Astrocyte of the hippocampus (primary cell): ENCODE measurements around the gene HSD17B3.
"Not testable (repeated sequence)": the region's sequence is repeated elsewhere in the genome, so short reads cannot be mapped to it uniquely, and the experiment has no call there.

ENCODE experiments used
- DNase-seq: peaks from one replicate; pipeline ENCODE4 v3.0.0; 2011; ENCODE audit warnings: low read depth, low spot score

HSD17B3 gene

DNA sequence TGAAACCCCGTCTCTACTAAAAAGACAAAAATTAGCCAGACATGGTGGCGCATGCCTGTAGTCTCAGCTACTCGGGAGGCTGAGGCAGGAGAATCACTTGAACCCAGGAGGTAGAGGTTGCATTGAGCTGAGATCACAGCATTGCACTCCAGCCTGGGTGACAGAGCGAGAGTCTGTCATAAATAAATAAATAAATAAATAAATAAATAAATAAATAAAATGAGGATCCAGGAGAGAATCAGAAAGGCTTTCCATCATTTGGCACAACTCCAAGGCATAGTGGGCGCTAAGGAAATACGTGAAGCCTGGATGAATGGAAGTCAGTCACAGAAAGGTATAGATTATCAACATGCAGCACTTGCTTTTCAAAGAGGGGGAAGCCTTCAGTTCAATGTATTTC lies 65.6 kb downstream of the HSD17B3 start:
- not testable (repeated sequence) for DNase-seq

DNA sequence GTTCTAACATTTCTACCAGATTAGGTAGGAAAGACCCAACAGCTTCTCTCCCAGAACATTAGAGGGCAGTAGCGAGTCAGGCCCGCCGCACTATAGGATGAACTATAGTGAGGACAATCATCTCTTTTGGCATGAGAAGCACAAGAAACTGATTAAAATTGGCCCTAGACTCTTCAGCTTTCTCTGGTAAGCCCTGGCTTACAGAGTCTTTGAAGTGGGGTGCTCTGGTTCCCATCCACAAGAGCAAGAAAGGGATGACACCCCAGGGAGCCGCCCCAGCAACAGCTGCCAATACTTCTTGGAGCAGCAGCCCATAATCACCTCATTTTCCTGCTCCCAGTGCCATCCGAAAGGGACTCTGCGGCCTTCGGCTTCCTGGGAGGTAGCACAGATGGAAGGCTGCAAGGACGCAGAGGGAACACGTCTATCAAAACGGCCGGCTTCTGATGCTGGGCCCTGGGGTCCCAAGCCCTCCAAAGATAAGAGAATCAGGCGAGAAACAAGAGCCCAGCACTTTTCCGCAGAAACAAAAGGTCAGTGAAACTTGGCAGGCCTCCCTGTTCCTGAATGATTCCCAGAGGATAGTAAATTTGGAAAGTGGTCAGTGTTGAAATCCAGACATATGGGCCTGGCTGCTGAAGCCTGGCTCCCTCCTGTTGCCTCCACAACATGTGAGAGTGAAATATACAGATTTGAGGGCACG lies 69.3 kb downstream of the HSD17B3 start:
- peak; percentile 59 for DNase-seq

DNA sequence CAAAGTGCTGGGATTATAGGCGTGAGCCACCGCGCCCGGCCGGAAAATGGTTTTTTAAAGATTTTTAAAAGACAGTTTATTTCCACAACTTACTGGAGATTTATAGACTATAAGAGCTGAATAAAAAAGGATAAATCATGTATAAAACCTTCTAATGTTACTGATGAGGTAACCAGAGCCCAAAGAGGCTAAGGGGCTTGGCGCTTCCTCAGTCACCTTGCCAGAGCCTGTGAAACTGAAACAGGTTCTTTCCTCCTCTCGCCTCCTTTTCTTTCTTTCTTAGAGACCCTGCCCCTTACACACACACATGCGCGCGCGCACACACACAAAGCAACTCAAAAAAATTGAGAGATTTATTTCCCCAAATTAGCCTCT lies 69.8 kb downstream of the HSD17B3 start:
- no peak for DNase-seq

DNA sequence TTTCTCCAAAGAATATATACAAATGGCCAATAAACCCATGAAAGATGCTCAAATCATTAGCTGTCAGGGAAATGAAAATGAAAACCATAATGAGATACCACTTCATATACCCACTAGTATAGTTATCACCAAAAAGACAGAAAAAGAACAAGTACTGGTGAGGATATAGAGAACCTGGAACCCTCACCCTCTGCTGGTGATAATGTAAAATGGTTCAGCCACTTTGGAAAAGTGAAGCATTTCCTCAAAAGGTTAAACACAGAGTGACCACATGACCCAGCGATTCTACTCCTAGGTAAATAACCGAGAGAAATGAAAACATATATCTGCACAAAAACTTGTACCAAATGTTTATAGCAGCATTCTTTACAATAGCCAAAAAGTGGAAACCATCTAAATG lies 72.0 kb downstream of the HSD17B3 start:
- no peak for DNase-seq

DNA sequence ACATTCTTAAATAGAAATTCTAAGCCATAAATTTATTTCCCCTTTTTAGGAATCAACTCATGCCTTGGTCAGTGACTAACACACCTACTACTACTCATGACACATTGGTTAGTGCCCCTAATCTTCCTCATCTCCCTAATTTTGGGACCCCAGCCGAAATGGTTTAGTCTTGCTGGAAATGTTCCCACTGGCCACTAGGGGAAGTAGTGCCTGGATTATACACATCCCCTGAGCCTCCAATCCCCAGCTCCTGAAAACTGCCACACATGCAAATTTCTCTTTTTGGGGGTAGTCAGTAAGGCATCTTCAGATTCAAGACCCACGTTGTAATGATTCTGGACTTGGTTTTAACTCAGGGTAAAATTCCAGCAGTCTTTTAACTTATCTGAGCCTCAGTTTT lies 79.8 kb downstream of the HSD17B3 start:
- DNase-seq: no peak

DNA sequence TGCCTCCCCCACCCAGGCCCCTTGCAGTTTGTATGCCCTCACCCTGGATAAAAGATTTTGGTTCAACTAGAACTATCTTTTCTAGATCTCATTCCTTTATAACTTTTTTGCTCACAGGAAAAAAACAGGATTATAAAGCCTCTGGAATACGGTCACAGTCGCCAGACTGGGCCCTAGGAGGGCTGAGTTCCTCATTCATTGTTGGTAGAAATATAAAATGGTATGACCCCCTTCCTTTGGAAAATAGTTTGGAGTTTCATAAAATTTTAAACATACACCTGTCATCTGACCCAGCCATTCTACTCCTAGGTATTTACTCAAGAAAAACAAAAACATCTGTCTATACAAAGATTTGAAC lies 82.1 kb downstream of the HSD17B3 start:
- DNase-seq: no peak

DNA sequence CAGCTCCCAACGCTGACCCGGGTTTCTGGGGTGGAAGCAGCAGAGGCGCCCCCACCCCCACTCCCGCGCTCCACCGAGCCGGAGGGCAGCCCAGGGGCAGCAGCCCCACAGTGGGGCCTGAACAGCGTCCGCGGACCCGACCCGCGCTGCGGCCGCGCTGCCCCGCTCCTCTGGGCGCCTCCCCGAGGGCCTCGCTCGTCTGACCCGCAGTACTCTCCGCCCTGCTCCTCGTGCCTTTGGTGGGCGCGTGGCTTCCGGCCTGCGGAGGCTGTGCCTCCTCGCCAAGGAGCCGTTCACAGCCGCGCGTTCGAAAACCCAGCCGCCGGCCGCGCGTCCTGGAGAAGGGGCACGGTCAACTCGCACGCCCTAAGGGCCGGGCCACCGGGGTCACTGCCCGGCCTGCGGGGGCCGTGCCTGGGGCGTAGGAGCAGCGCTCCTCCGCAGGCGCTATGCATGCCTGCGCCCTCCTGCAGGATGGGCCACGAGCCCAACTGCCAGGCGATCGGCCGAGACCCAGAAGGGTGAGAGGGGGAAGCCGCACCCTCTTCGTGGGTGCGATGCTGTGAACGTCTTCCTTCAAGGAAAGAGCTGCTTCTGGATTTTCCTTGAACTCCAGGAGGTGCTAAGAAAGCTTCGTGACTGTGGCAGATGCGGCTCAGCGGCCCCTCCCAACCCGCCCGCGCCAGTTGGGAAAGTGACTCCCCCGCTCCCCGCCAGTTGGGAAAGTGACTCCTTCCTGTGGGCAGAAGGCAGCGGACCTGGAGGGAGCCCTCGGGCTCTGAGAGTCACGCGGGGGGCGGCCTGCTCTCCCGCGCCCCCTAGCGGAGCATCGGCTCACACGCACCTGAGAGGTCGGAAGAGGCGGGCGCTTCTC lies 82.7 kb downstream of the HSD17B3 start:
- DNase-seq: peak; percentile 48

DNA sequence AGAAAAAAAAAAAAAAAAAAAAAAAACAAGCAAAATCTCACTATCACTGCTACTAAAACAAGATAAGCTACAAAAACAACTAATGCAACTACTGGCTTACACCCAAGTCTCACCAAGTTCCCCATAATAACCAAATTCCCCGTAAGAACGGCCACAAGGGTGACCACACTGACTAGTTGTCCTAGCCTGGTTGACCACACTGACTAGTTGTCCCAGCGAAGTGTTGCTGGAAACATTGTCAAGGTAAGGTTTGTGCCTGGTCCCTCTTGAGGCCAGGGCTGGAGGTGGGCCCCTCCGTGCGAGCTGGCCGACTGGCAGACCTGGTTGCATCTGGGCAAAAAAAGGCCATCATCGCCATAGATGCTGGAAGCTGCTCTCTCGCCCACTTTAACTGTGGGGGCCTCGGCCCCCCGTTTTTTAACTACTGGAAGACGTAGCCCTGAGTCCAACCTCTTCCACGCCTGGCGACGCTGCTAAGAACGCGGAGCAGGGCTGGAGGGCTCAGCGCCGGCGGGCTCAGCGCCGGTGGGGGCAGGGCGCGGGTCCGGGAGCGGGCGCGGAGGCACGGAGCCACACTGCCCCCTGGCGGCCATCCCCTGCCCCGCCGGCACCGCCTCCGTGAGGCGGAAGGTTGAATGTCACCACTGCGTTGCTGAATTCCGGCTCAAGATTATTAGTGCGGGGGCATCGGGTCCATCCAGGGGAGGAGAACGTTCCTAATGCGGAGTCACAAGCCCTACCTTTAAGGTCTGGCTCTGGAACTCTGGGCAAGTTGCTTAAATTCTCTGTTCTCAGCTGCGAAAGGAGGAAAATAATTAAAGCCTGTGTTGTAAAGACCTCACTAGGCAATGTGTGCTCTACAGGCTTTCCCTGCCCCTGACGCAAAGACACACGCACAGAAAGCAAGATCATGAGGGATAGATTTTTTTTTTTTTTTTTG lies 84.0 kb downstream of the HSD17B3 start:
- DNase-seq: peak; percentile 89

DNA sequence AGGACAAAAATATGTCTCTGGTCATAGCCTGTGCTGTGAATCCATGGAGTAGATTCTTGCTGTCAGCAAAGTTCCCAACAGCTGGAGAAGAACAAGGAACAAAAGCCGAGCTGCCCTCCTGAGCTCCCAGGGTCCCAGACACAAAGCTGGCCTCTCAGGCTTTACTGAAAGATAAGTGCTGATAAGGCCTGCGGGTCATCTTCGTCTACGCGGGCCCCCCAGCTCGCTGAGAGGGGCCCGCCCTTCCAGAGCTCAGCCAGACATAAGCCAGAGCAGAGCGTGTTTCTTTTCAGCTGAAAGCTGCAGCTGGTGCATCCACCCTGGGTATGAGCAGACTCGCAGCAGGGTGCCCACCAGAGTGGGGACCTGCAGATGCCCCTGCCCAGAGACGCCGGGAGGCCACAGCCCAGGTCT lies 84.7 kb downstream of the HSD17B3 start:
- DNase-seq: no peak

DNA sequence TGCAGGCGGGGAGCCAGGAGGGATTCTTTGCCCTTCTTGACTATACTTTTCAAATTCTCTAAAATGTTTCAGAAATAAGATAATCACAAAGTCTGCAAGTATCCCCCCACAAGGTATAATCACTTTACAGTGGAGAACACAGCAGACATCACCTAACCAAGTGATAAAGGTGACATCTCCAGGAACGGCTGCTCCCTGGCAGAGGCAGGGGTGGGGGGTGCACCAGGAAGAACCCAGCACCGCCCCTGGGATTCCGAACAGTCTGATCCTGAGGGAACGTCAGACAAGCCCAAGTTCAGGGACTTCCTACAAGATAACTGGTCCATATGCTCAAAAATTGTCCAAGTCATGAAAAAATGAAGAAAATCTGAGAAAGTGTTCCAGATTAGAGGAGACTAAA lies 85.4 kb downstream of the HSD17B3 start:
- no peak for DNase-seq

DNA sequence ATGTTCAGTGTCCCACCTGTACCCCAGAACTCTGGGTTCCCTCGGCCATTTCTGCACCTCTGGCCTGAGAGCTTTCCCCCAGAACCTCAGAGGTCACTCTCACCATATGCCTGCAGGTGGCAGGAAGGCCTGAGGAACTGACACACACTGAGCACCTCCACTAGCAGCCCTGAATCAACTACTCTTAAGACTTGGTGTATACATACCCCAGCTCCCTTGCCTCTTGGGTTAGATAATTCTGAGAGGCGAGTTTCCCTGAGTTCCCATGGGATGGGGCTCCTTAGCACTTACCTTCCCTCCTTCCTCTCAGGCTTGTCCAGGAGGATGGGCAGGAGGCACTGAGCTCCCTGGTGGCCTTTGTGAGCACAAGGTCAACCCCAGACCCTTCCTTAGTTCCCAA lies 86.1 kb downstream of the HSD17B3 start:
- no peak for DNase-seq

DNA sequence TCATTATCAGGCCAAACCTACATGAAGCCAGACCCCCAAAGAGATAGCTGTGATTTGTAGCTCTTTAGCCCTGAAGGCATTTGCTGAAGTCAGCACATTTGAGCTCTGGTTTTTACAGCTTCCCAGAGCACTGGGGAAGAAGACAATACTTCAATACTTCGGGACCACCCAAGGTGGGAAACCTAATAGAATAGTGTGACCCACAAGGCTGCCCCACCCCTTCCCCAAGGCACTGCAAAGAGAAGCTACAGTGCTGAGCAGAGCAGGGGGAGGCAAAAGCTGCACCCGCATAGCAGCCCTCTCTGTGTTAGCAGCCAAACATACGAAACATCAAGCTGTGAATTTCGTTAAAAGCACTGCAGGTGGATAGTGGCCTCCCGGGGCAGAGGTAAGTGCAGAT lies 87.3 kb downstream of the HSD17B3 start:
- no peak for DNase-seq

DNA sequence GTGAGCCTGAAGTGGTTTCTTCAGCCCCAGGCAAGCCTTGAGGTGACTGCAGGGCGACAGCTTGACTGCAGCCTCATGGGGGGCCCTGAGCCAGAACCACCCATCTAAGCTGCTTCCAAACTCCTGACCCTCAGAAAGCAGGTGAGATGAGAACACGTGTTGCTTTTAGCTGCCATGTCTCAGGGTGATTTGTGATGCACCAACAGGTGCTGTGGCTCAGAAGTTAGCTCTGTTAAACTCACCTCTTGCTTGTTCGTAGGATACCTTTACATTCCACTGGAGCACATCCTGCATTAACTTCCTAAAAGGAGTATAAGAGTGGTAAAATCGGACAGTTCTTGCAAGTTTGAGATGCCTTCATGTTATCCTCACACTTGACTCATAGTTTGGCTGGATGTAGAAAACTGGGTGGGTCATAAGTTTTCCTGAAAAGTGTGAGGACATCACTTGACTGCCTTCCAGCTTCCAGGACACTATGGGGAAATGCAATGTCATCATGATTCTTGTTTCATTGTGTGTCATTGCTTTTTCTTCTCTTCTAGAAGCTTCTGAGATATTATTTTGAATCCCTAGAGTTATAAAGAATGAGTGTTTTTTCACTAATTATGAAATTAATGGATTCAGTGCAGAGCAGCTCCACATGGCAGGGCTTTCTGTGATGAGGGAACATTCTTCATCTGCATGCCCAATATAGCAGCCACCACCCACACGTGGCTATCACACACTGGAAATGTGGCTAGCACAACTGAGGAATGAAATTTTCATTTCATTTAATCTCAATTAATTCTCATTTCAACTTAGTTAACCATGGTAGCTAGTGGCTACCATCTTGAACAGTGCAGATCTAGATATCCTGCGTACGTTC lies 92.3 kb downstream of the HSD17B3 start:
- no peak for DNase-seq

DNA sequence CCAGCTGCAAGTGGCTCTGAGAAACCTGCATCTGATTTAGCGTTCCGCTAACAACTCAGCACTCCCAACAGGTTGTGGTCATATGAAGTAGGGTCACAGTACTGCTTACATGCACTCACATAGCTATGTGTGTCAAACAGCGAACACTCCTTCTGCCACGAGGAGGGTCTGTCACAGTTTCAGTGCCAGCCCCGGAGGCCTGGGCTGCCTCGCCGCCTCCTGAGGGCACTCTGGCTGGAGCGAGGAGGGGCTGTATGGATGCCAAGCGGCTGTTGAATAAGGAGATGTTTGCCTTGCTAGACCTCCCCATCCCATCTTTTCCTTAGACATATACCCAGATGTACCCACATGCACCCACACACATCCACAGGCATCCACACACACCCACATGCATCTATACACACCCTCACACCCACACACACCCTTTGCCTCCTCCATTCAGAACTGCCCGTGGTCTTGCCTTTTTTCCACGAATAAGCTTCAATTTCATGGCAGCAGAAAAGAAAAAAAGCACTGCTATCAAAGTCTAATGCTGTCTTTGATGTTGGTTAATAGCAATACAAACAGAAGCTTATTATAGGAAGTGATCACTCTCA lies 95.7 kb downstream of the HSD17B3 start:
- no peak for DNase-seq

DNA sequence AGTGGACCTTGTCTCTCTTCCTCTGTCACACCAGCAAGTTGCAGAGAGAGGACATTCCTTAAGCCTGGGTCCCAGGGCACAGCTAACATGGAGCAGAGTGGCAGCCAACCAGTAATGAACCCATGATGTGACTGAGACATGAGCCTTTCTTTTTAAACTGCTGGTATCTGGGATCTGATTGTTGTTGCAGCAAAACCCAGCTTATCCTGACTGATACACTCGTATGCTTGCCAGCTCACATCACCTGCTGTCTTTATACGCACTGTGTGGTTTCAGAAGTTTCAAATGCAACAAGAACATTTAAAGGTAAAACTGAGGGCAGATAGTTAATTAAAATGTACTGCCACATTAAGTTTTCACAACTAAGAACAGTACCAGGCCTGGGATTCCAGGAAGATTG lies 97.1 kb downstream of the HSD17B3 start:
- DNase-seq: no peak

DNA sequence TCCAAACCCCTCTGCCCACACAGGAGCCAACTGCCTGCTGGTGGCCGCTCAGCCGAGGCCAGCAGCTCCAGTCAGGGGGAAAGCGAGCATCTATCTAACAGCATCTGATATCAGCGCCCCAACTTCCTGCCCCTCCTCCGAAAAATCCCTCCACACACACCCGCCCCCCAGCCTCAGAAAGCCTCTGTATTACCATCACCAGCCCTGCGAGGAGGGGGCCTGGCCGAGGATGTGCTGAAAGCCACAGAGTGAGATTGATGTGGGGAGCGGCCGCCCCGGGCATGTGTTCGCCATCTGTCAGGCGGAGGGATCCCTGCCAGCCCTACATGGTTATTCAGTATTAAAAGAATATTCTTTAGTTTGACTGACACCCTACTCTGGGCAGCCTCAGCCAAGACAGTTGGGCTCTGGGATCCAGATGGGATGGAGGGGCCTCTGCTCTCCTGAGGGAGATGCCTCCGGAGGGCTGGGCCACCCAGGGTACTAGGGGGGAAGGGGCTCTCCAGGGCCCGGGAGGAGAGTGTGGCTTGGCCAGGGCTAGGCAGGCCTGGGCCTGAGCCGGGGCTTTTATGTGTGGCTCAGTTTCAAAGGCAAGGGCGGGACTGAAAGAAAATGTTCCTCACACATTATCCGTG lies 98.0 kb downstream of the HSD17B3 start:
- no peak for DNase-seq

DNA sequence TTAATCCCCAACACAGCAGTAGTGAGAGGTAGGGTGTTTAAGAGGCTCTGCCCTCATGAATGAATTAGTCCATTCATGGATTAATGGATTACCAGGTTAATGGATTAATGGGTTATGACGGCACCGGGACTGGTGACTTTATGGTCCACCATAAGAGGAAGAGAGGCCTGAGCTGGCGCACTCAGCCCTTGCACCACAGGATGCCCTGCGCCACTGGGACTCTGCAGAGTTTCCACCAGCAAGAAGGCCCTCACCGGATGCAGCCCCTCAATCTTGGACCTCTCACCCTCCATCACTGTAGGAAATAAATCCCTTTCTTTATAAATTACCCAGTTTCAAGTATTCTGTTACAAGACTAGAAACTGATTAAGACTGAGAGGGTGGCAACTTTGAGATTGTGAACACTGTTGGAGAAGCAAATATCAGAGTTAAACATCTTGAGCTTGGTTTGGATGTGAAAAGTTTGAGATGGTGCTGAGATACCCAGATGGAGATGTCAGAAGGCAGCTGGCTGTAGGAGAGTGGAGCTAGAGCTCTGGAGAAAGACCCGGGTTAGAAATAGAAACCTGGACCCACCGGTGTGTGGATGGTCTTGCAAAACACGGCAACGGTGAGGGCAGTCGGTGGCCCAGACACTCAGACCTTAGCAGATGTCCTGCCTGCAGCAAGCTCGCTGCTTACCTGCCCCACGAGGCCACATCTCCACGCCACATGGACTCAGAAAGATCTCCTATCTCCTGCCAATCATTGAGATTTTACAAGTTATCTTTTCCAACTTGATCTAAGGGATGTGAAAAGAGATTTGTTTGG lies 98.8 kb downstream of the HSD17B3 start:
- DNase-seq: no peak

DNA sequence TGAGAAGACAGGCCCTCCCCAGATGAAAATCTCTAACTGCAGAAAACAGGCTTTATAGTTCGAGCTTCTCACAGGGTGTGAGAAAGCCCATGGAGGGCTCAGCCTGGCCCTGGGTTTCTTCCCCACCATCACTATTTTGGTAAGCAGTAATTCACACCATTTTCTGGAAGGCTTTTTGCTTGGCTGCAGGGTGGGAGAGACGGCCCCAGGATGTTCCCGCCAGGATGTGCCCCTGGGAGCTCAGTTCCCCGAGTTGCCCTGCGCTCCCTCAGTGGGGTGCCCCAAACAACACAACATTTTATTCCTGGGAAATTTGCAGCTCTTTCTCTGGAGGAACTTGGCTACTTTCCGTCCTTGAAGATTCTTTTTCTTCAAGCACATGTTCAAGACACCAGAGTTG lies 100.8 kb downstream of the HSD17B3 start:
- DNase-seq: no peak

DNA sequence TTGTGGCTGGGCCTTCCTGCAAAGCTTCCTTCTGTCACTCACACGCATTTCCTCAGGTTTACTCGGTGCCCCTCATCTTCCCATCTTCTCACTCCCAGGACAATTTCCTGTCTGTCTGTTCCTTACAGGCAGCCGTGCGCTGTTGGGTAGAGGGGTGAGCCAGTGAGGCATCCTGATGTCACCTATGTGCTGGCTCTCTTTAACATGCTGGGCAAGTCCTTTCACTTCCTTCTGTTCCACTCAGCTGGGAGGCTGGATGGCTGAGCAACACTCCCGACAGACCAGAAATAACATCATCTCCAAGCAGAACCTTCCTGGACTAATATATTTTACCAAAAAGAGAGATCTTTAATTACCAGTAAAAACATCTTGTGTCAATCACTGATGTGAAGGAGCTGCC lies 103.0 kb downstream of the HSD17B3 start:
- no peak for DNase-seq
